Measurements from ENCODE around the gene MSRB3.
"Not testable (repeated sequence)": the region's sequence is repeated elsewhere in the genome, so short reads cannot be mapped to it uniquely, and the experiment has no call there.

Gene MSRB3

DNA sequence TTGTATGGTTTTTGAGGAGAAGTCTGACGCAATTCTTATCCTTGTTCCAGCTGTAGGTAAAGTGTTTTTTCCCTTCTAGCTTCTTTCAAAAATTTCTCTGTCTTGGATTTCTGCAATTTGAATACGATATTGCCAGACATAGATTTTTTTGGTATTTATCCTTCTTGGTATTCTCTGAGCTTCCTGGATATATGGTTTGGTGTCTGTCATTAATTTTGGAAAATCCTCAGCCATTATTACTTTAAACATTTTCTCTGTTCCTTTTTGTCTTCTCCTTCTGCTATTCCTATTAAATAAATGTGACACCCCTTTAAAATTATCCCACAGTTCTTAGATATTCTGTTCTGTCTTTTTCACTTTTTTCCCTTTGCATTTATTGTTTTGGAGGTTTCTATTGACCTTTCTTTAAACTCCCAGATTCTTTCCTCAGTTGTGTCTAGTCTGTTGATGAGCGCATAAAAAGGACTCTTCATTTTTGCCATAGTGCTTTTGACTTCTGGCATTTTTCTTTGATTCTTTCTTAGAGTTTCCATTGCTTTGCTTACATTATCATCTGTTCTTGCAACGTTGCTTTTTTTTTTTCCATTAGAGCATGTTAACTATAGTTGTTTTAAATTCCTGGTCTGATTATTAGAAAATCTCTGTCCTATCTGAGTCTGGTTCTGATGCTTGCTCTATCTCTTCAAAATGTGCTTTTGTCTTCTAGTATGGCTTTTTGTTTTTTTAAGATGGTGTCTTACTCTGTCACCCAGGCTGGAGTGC is 129.1 kb downstream of the MSRB3 start:
- no peak for DNase-seq

DNA sequence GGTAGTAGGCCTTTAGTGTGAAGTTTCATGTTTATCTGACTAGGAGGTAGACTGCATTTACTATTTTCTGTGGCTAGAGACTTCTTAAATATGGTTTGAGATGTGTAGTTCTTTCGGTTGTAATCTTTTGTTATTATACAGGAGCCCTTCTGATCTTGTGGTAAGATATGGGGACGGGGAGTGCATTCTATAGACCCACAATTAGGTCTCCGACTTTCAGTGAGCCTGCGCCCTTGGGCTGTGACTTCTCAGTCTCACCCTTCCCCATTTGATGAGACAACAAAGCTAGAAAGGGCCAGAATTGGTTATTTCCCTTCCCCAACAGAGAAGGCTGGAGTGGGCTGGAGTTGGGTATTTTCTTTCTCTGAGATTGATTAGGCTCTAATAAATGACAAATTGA is 130.0 kb downstream of the MSRB3 start:
- no peak for DNase-seq

- no peak for DNase-seq
Observed at GRCh38 chr12:65409726-65410125, 131.2 kb downstream of the MSRB3 start.

DNA sequence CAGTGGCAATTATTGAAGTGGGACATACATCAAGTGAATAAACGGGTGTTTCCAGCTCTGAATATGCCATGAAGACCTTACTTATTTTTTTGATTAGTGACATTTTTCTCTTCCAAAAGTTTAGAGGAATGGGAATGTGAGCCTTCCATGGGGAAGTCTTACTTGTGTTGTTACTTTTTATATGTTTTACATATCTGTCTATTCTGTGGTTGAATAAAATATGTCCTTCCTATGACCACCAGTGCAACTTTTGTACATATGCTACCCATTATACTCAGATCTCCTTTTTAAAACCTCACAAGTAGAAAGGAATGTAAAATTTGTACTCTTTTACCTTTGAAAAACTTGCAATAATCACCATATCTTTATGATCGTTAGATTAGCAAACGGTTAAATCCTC is 132.7 kb downstream of the MSRB3 start:
- no peak for DNase-seq

- no peak for DNase-seq
Observed at GRCh38 chr12:65414526-65414925, 136.0 kb downstream of the MSRB3 start.

- DNase-seq: no peak
Observed at GRCh38 chr12:65415826-65416225, 137.3 kb downstream of the MSRB3 start.

GRCh38 chr12:65419284-65420072 is 141.0 kb downstream of the MSRB3 start:
- DNase-seq: no peak

GRCh38 chr12:65420941-65421340 is 142.5 kb downstream of the MSRB3 start:
- no peak for DNase-seq

- no peak for DNase-seq
Observed at GRCh38 chr12:65427646-65428045, 149.2 kb downstream of the MSRB3 start.

GRCh38 chr12:65430006-65430405 is 151.5 kb downstream of the MSRB3 start:
- DNase-seq: no peak

DNA sequence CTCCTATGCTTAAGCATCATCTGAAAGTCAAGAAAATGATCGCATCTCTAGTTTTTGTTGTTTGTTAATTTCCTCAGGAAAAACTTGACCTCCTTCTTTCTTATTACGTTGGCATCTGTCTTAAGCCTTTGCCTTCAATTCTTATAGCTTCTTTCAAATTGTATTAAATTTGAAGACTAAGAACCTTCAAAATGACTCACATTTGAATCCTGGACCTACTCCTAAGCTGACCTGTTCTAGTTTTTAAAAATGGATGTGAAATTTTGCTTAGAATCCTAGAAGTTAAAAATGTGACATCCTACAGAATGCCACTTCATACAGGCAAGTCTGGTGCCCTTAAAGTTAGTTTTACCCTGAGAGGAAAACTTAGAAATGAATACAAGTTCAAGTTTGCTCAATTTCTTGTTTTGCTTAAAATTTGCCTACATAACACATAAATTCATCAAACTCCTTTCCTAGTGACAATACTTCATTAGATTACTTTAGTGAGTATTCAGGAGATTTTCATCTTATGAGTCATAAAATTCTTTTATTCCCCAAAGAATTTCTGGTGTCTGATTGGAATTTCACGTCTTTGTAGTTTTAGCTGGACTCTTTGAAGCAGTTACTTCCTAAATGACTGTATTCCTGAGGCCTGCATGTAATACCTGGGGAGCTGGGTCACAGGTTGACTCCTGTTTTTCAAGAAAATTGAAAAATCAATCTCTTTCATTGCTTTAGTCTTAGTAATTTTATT is 152.3 kb downstream of the MSRB3 start:
- DNase-seq: no peak

- no peak for DNase-seq
Observed at GRCh38 chr12:65432114-65432513, 153.6 kb downstream of the MSRB3 start.

DNA sequence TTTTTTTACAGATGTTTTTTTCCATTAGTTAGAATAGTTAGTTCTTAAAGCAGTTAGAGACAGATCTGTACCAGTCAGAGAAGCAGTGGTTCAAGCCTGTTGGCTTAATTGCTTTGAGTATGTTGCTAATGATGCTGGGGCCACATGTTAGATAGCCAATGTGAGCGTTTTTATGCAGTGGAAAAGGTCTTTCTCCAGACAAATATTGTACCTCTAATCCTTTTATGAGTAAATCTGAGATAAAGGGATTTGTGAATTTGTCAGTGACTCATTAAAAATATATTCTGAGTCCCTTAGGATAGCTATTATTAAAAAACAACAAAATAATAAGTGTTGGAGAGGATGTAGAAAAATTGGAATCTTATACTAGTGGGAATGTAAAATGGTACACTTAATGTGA is 154.2 kb downstream of the MSRB3 start:
- no peak for DNase-seq

DNA sequence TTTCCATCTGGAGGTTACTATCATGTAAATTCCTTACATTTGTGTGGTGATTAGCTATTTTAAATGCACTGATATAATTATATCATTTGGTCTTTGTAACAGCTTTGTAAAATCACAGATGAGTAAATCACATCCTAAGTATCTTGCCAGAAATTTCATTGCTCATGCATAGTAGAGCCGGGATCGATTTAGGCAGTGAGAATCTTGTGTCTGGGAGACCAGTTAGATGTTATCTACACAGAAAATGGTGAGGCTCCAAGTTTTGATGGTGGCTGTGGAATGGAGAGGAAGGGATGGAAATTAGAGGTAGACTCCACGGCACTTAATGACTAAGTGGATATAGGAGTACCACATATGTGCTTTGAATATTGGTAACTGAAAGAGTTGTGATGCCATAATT is 156.3 kb downstream of the MSRB3 start:
- DNase-seq: no peak

DNA sequence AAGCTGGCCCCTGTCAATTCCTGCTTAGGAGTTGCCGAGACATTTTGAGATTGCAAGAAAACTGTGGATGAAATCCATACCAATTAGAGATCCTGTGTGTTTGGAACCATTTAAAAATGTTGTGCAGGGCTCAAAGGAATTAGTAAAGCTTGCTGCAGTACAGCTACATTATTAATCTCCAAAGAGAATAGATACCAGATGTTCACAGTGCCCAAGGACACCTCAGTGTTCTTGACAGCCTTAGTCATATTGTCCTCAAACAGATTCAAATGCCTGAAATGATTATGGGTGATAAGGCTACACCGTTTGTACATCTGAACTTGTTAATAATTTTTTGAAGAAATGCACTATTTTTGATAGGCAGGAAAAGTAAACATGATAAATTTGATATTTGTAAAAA is 164.6 kb downstream of the MSRB3 start:
- DNase-seq: no peak

- DNase-seq: no peak
Observed at GRCh38 chr12:65444996-65445395, 166.5 kb downstream of the MSRB3 start.

GRCh38 chr12:65446901-65447300 is 168.4 kb downstream of the MSRB3 start:
- no peak for DNase-seq

GRCh38 chr12:65449400-65449799 is 170.9 kb downstream of the MSRB3 start:
- no peak for DNase-seq

GRCh38 chr12:65450625-65451024 is 172.1 kb downstream of the MSRB3 start:
- no peak for DNase-seq

DNA sequence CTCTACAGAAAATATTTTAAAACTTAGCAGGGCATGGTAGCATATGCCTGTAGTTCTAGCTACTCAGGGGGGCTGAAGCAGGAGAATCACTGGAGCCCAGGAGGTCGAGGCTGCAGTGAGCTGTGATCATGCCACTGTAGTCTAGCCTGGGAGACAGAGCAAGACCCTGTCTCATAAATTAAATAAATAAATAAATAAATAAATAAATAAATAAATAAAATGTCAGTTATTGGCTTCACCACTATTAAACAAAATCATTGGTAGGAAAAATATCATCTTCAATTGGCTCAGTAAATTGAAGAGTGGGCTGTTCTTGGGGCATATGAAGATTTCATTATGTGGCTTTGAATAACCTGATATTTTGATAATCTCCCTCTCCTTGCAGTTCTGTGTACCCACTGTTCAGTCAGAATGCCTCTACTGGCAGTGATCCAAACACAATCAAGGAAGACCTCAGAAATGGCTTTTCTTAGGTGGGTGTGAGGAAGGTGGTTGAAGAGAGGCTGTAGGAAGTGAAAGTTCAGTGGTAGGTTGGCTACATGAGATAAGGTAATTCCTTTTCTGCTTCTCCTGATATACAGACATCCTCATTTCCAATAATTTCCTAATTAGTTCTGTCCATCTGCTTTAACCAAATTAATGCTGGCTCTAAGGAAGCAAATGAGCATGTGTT is 175.8 kb downstream of the MSRB3 start:
- no peak for DNase-seq

DNA sequence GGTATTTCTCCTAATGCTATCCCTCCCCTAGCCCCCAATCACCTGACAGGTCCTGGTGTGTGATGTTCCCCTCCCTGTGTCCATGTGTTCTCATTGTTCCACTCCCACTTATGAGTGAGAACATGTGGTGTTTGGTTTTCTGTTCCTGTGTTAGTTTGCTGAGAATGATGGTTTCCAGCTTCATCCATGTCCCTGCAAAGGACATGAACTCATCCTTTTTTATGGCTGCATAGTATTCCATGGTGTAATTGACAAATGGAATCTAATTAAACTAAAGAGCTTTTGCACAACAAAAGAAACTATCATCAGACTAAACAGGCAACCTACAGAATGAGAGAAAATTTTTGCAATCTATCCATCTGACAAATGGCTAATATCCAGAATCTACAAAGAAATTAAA is 178.9 kb downstream of the MSRB3 start:
- not testable (repeated sequence) for DNase-seq

- no peak for DNase-seq
Observed at GRCh38 chr12:65458718-65459117, 180.2 kb downstream of the MSRB3 start.

DNA sequence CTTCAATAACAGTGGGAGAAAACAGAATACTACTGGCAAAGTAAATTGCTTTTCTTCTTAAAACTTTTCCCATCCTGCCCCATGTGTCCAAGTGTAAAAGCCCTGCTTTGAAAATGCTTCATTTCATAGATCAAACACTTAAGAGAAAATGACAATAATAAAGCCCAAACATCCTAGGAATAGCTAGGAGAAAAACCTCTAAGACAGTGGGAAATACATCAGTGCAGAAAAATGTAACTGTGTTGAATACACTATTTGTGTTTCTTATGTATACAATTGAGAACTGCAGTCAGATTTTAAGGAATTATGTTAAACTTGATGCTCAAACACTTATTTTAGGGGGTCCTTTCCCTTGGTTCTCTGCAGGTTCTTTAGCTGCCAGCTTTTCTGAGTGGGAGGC is 181.1 kb downstream of the MSRB3 start:
- DNase-seq: no peak
